ENCODE measurements around the gene RRM2.

The RRM2 gene

DNA sequence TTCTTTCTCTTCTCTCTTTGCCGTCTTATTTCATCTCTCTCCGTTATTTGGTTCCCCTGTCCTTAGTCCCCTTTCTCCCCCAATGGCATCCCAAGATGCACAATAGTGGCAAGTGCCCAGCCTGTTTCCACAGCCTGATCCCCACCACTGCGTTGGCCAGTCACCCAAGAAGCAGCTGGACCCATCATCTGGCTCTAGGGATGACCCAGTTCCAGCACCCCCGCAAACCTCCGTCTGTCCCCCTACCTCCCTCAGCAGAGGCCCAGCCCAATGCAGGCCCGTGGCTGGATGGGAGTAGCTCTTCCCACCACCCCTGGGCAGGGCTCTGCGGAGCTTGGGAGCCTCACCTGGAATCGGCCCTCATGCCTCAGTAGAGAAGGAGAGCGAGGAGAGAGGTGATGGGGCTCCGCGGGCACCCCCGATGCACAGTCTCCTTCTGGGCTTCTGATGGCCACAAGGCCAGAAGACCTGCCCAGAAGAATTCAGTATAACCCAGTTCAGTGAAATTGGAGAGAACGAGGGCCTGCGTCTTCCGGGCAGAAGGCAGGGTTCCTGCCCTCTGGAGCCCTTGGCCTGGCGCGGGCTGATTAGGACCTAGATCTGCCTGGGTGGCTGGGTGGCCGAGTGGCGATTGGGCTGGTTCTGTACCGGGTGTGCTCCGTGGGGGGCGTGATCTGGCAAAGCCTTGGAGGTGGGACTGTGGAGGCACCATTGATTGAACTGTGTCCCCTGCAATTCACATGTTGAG is 50.9 kb downstream of the RRM2 start:
- H3K27ac ChIP-seq (replicated peaks), result no peak overlapping the region
- no peak overlapping the region for H3K4me3 ChIP-seq (replicated peaks; ENCODE audit: insufficient read depth, low read length)
- no peak for DNase-seq (ENCODE audit: low read depth in 1 of 2, low spot score in 1 of 2)
- TF ChIP-seq, protein P1, sequence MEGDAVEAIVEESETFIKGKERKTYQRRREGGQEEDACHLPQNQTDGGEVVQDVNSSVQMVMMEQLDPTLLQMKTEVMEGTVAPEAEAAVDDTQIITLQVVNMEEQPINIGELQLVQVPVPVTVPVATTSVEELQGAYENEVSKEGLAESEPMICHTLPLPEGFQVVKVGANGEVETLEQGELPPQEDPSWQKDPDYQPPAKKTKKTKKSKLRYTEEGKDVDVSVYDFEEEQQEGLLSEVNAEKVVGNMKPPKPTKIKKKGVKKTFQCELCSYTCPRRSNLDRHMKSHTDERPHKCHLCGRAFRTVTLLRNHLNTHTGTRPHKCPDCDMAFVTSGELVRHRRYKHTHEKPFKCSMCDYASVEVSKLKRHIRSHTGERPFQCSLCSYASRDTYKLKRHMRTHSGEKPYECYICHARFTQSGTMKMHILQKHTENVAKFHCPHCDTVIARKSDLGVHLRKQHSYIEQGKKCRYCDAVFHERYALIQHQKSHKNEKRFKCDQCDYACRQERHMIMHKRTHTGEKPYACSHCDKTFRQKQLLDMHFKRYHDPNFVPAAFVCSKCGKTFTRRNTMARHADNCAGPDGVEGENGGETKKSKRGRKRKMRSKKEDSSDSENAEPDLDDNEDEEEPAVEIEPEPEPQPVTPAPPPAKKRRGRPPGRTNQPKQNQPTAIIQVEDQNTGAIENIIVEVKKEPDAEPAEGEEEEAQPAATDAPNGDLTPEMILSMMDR (IDR thresholded peaks at IDR 0.05; ENCODE audit: insufficient read depth, low read length), result no peak
- TF ChIP-seq GABPA (IDR thresholded peaks at IDR 0.05; ENCODE audit: low read depth), result no peak
- TF ChIP-seq POLR2AphosphoS5 (IDR thresholded peaks at IDR 0.05; ENCODE audit: low read depth), result no peak
- TF ChIP-seq SPI1 (IDR thresholded peaks at IDR 0.05; ENCODE audit: borderline replicate concordance, low read depth), result no peak
- TF ChIP-seq, protein P2, sequence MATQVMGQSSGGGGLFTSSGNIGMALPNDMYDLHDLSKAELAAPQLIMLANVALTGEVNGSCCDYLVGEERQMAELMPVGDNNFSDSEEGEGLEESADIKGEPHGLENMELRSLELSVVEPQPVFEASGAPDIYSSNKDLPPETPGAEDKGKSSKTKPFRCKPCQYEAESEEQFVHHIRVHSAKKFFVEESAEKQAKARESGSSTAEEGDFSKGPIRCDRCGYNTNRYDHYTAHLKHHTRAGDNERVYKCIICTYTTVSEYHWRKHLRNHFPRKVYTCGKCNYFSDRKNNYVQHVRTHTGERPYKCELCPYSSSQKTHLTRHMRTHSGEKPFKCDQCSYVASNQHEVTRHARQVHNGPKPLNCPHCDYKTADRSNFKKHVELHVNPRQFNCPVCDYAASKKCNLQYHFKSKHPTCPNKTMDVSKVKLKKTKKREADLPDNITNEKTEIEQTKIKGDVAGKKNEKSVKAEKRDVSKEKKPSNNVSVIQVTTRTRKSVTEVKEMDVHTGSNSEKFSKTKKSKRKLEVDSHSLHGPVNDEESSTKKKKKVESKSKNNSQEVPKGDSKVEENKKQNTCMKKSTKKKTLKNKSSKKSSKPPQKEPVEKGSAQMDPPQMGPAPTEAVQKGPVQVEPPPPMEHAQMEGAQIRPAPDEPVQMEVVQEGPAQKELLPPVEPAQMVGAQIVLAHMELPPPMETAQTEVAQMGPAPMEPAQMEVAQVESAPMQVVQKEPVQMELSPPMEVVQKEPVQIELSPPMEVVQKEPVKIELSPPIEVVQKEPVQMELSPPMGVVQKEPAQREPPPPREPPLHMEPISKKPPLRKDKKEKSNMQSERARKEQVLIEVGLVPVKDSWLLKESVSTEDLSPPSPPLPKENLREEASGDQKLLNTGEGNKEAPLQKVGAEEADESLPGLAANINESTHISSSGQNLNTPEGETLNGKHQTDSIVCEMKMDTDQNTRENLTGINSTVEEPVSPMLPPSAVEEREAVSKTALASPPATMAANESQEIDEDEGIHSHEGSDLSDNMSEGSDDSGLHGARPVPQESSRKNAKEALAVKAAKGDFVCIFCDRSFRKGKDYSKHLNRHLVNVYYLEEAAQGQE (IDR thresholded peaks at IDR 0.05; ENCODE audit: insufficient replicate concordance, low read depth), result no peak
- no peaks in the 10 kb centered on the region for H3K27me3 ChIP-seq (ENCODE audit: insufficient read depth, poor library complexity, severe bottlenecking)

DNA sequence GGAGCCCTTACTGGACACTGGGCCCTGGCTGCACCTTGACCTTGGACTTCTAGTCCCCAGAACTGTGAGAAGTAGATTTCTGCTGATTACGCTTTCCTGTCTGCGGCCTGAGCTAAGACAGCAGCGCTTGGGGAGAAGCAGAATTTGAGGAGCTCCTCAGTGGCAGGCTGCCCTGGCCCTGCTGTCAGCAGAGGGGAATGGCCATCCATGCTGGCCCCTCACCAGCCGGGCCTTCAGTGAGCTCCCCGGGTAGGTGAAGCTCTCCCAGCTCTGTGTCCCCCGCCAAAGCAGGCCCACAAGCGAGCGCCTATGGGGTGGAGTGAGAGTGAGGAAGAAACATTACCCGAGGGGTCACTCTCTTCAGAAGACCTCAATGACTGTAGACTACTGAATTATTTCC is 51.6 kb downstream of the RRM2 start:
- Histone ChIP-seq H3K27me3 (ENCODE audit: insufficient read depth, poor library complexity, severe bottlenecking) (no peaks in the 10 kb centered on the region), H3K27ac (replicated peaks) (no peak overlapping the region), H3K4me3 (replicated peaks; ENCODE audit: insufficient read depth, low read length) (no peak overlapping the region)
- DNase-seq (ENCODE audit: low read depth in 1 of 2, low spot score in 1 of 2), result no peak
- TF ChIP-seq GABPA (IDR thresholded peaks at IDR 0.05; ENCODE audit: low read depth) (no peak), SPI1 (IDR thresholded peaks at IDR 0.05; ENCODE audit: borderline replicate concordance, low read depth) (no peak), POLR2AphosphoS5 (IDR thresholded peaks at IDR 0.05; ENCODE audit: low read depth) (no peak)
- TF ChIP-seq, protein P2 (IDR thresholded peaks at IDR 0.05; ENCODE audit: insufficient replicate concordance, low read depth), result no peak
- TF ChIP-seq, protein P1 (IDR thresholded peaks at IDR 0.05; ENCODE audit: insufficient read depth, low read length), result no peak

DNA sequence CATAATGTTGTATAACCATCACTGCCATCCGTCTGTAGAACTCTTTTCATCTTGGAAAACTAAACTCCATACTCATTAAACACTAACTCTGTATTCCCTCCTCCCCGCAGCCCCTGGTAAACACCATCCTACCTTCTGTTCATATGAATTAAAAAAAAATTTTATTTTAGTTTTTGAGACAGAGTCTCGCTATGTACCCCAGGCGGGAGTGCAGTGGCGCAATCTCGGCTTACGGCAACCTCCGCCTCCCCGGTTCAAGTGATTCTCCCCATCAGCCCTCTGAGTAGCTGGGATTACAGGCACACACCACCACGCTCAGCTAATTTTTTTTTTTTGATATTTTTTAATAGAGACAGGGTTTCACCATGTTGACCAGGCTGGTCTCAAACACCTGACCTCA is 52.9 kb downstream of the RRM2 start:
- Histone ChIP-seq H3K27ac (replicated peaks) (no peak overlapping the region), H3K4me3 (replicated peaks; ENCODE audit: insufficient read depth, low read length) (no peak overlapping the region), H3K27me3 (ENCODE audit: insufficient read depth, poor library complexity, severe bottlenecking) (no peaks in the 10 kb centered on the region)
- DNase-seq (ENCODE audit: low read depth in 1 of 2, low spot score in 1 of 2), result no peak
- TF ChIP-seq, protein P1 (IDR thresholded peaks at IDR 0.05; ENCODE audit: insufficient read depth, low read length), result no peak
- TF ChIP-seq, protein P2 (IDR thresholded peaks at IDR 0.05; ENCODE audit: insufficient replicate concordance, low read depth), result no peak
